Keratinocyte (primary cell): ENCODE results near the gene ANKRD7. TPM values are rescaled to one million over a fixed set of nuclear protein-coding genes. Genes with fewer than 3 reads are reported as not detected.

Experiments
- DNase-seq: peaks from one replicate; pipeline ENCODE4 v3.0.0-alpha.2; 2011; ENCODE audit warnings: low read depth, missing footprints, low spot score
- FAIRE-seq: peaks from 2 replicates; lab custom pipeline; 2011; peaks lifted over from hg19 to GRCh38; lab: Jason Lieb, UNC
- H2AFZ ChIP-seq: 2 replicates; pipeline ENCODE4 v1.6.0; 2012; ENCODE audit warnings: low read length, control low read depth, inconsistent platforms; ENCODE audit not compliant: control insufficient read depth
- H3K27ac ChIP-seq: 2 replicates; pipeline ENCODE4 v1.5.1; 2011; ENCODE audit warnings: low read length; ENCODE audit not compliant: control insufficient read depth, insufficient read depth
- H3K27me3 ChIP-seq: 3 replicates; pipeline ENCODE4 v1.6.0; 2011; ENCODE audit warnings: low read length; ENCODE audit not compliant: control insufficient read depth, insufficient read depth; ENCODE audit errors: extremely low read depth
- H3K36me3 ChIP-seq, 2 experiments: 2 replicates in 1 of 2; 3 replicates in 1 of 2; pipeline ENCODE4 v1.5.1; 2011; ENCODE audit warnings: low read length in 2 of 2, mild to moderate bottlenecking in 1 of 2; ENCODE audit not compliant: control insufficient read depth in 2 of 2, insufficient read depth in 2 of 2; ENCODE audit errors: extremely low read depth in 1 of 2
- H3K4me1 ChIP-seq: 3 replicates; pipeline ENCODE4 v1.5.1; 2011; ENCODE audit warnings: low read length; ENCODE audit not compliant: control insufficient read depth, insufficient read depth; ENCODE audit errors: extremely low read depth
- H3K4me2 ChIP-seq: 3 replicates; pipeline ENCODE4 v1.6.0; 2011; ENCODE audit warnings: low read depth, low read length; ENCODE audit not compliant: control insufficient read depth, insufficient read depth; ENCODE audit errors: extremely low read depth
- H3K4me3 ChIP-seq, 3 experiments: fragments of 200-600 bp in 1 of 3; sonication (generic) in 1 of 3; 2 replicates in 2 of 3; 3 replicates in 1 of 3; pipeline ENCODE4 v1.5.1; 2011 to 2016; ENCODE audit warnings: low read length in 3 of 3, mild to moderate bottlenecking in 3 of 3, control low read depth in 2 of 3, inconsistent platforms in 1 of 3, low read depth in 1 of 3, mixed read lengths in 1 of 3, mixed run types in 1 of 3, moderate library complexity in 1 of 3; ENCODE audit not compliant: control insufficient read depth in 2 of 3, insufficient read depth in 2 of 3; ENCODE audit errors: extremely low read depth in 1 of 3
- H3K79me2 ChIP-seq: 2 replicates; pipeline ENCODE4 v1.6.0; 2012; ENCODE audit warnings: low read length; ENCODE audit not compliant: control insufficient read depth, insufficient read depth
- H3K9ac ChIP-seq: 3 replicates; pipeline ENCODE4 v1.6.0; 2011; ENCODE audit warnings: low read length; ENCODE audit not compliant: control insufficient read depth, insufficient read depth; ENCODE audit errors: extremely low read depth
- H3K9me1 ChIP-seq: 3 replicates; pipeline ENCODE4 v1.6.0; 2011; ENCODE audit warnings: low read length; ENCODE audit not compliant: control insufficient read depth, insufficient read depth; ENCODE audit errors: extremely low read depth
- H3K9me3 ChIP-seq: 2 replicates; pipeline ENCODE4 v1.5.1; 2012; ENCODE audit warnings: low read depth, low read length; ENCODE audit not compliant: control insufficient read depth
- H4K20me1 ChIP-seq: 3 replicates; pipeline ENCODE4 v1.6.0; 2011; ENCODE audit warnings: low read length; ENCODE audit not compliant: control insufficient read depth, insufficient read depth; ENCODE audit errors: extremely low read depth
- CTCF ChIP-seq, 3 experiments: IDR thresholded peaks in 1 of 3; conservative IDR thresholded peaks in 1 of 3; optimal IDR thresholded peaks in 1 of 3; 2 replicates in 2 of 3; 3 replicates in 1 of 3; pipeline versions ENCODE3 to v1.5.1; 2011; ENCODE audit warnings: low read length in 3 of 3, mild to moderate bottlenecking in 3 of 3, moderate library complexity in 2 of 3, control low read depth in 1 of 3, inconsistent platforms in 1 of 3; ENCODE audit not compliant: insufficient read depth in 2 of 3; ENCODE audit errors: extremely low read depth in 1 of 3
- EZH2 ChIP-seq: IDR thresholded peaks from one replicate; pipeline ENCODE4 v1.6.1; 2012; ENCODE audit warnings: inconsistent platforms, mild to moderate bottlenecking, low read length, moderate library complexity
- dilution Hi-C: fragments of 300-500 bp; cut with MboI; formaldehyde crosslinking; loops from one replicate; pipeline ENCODE4 v1.7.0; 2020; ENCODE audit warnings: low sequenced_read_pairs; ENCODE audit not compliant: extremely low pct_ligation_motif_present
- polyA plus RNA-seq, 5 experiments: library from polyadenylated mRNA; depleted of rRNA in 3 of 5; stranded (reverse) in 3 of 5; stranded (forward) in 1 of 5; unstranded in 1 of 5; fragments of >200 nt; gene quantifications; 1 replicate in 1 of 5; 2 replicates in 3 of 5; 3 replicates in 1 of 5; pipeline versions ENCODE4 v1.2.1 to v1.2.3, GENCODE V29; 2011 to 2012; ENCODE audit warnings: missing spikeins in 2 of 5, low read depth in 1 of 5, low replicate concordance in 1 of 5

ANKRD7 gene
- polyA plus RNA-seq, 1 donor (not counting 4 experiments of a cell fraction or from before 2014, with no cell fraction given), result 0.26 TPM

- H3K4me2 ChIP-seq, result peak overlapping the region; percentile 92
- H3K4me1 ChIP-seq, result peaks cover 12% of the 10 kb centered on the region
- TF ChIP-seq EZH2 (no peak), CTCF (optimal IDR thresholded peaks at IDR 0.05 in 1 of 3, IDR thresholded peaks at IDR 0.05 in 1 of 3, conservative IDR thresholded peaks at IDR 0.05 in 1 of 3; ENCODE audit: extremely low read depth in 1 of 3, insufficient read depth in 2 of 3, low read length in 3 of 3) (no peak)
- peaks cover 0 to 3% of the 10 kb centered on the region in 2 experiments for H3K36me3 ChIP-seq
- no peak overlapping the region for H3K9ac ChIP-seq
- no peak for FAIRE-seq
- dilution Hi-C loops, result no loop called here
- H3K79me2 ChIP-seq, result peaks cover 41% of the 10 kb centered on the region
- H3K9me3 ChIP-seq, result no peaks in the 10 kb centered on the region
- no peak for DNase-seq
- no peak overlapping the region for H3K27ac ChIP-seq
- H3K9me1 ChIP-seq, result no peaks in the 10 kb centered on the region
- H2AFZ ChIP-seq, result no peak overlapping the region
- no peak overlapping the region for H3K4me3 ChIP-seq
- H3K27me3 ChIP-seq, result no peaks in the 10 kb centered on the region
- no peaks in the 10 kb centered on the region for H4K20me1 ChIP-seq
Observed at GRCh38 chr7:118186501-118186900, 38.0 kb upstream of the ANKRD7 start.

GRCh38 chr7:118194571-118194970 is 29.9 kb upstream of the ANKRD7 start:
- H3K4me1 ChIP-seq, result no peaks in the 10 kb centered on the region
- H2AFZ ChIP-seq, result no peak overlapping the region
- no peaks in the 10 kb centered on the region for H3K9me1 ChIP-seq
- dilution Hi-C loops, result no loop called here
- no peak overlapping the region for H3K4me3 ChIP-seq
- no peak for FAIRE-seq
- H3K9me3 ChIP-seq, result no peaks in the 10 kb centered on the region
- DNase-seq, result no peak
- H3K27ac ChIP-seq, result no peak overlapping the region
- H3K36me3 ChIP-seq, result no peaks in the 10 kb centered on the region
- H3K9ac ChIP-seq, result no peak overlapping the region
- TF ChIP-seq CTCF (optimal IDR thresholded peaks at IDR 0.05 in 1 of 3, IDR thresholded peaks at IDR 0.05 in 1 of 3, conservative IDR thresholded peaks at IDR 0.05 in 1 of 3; ENCODE audit: extremely low read depth in 1 of 3, insufficient read depth in 2 of 3, low read length in 3 of 3) (no peak), EZH2 (no peak)
- H3K79me2 ChIP-seq, result no peaks in the 10 kb centered on the region
- no peak overlapping the region for H3K4me2 ChIP-seq
- no peaks in the 10 kb centered on the region for H3K27me3 ChIP-seq
- H4K20me1 ChIP-seq, result peaks cover 3% of the 10 kb centered on the region
